Bone marrow (tissue), 2 donors: Measurements from ENCODE around the gene PLPPR1.
"Not testable (repeated sequence)": the region's sequence is repeated elsewhere in the genome, so short reads cannot be mapped to it uniquely, and the experiment has no call there.

Source experiments
- DNase-seq, 2 donors: peaks; one replicate each; lab custom pipeline; 2025; lab: John Stamatoyannopoulos, UW

The PLPPR1 gene

DNA sequence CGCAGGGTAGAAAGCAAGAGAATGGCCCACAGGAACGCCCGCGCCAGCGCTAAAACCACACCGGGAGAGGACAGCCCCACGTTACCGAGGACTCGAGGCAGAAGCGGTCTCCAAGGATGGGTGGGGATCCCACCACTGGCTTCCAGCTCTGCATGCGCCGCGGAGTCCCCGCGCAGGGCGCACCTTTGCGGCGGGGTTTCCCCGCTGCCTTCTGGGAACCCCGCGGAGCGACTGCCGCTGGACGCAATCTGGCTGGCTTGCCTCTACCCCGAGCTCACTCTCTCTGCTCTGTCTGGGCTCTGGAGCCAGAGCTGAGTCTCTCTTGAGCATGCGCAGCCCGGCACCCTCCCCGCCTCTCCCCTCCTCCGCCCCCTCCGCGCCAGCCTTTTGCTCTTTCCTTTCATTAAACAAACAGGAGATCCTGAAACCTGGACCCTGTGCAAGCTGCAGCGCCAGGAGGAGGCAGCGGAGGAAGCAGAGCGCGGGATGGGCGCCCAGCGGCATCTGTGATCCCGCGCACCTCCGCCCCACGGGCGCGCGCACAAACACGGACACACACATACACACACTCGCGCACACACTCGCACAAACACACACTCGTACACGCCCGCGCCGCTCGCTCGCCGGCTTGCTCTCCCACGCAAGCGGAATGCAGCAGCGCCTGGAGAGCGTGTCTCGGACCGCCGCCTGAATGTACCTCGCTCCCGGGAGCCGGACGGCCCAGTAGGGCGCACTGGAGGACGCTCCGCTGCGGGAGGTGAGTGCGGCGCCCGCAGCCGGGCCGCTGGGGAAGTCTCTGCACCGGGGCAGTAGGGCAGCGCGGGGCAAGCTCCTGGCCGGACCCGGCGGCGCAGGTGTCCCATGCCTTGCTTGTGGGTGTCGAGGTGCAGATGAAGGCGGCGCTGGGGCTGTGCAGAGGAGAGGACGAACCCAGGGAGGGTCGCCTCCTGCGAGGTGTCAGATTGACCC, at the start of gene PLPPR1:
Gene PLPPR1 (plus strand): TSS at position 382 of the 969 bp plus-strand sequence.
- no peak for DNase-seq

DNA sequence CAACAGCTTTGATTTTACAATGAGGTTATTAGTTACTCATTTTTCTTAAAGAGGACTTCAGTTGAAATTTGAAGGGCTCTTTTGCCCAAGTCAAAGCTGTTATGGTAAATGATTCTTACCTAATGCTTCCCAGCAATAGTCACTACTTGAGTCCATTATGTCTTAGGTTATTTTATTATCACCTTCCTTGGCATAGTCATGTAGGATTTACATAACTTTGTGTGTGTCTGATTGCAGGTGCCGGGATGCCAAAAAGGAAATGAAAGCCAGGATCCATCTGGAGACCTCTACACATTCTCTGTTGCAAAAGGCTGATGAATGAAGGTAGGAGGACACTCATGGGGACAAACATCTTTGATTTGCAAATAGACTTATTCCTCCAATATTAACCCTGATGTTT, 38.8 kb upstream of the PLPPR1 start:
- no peak for DNase-seq

DNA sequence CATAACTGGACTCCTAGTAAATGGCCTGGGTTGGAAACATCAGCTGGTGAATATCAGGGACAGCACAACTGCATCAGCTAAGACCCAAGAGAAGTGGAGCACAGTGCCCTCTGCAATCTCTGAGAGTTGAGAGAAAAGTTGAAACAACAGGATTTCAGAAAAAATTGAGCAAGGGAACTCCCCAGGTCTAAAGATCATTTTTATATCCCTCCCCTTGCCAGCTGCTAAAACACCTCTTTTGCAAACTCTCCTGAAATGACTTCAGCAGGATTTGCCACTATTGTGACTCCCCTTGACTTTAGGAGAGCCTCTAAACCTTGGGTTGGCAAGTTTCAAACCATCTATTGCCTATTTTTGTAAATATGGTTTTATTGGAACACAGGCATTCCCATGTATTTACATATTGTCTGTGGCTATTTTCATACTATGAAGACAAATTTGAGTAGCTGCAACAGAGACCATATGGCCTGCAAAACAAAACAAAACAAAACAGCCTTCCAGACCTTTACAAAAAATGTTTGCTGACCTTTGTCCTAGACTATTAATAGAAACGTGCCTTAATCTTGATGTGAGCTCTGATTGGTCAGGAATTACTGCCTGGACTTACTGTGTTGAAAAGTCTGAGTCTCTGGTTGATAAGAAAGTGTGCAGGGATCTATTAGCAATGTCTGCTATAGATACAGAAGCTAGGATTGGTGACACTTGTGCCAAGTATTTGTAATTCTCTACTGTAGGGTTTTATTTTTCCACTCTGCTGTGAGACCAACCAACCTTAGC, 37.7 kb upstream of the PLPPR1 start:
- no peak for DNase-seq

DNA sequence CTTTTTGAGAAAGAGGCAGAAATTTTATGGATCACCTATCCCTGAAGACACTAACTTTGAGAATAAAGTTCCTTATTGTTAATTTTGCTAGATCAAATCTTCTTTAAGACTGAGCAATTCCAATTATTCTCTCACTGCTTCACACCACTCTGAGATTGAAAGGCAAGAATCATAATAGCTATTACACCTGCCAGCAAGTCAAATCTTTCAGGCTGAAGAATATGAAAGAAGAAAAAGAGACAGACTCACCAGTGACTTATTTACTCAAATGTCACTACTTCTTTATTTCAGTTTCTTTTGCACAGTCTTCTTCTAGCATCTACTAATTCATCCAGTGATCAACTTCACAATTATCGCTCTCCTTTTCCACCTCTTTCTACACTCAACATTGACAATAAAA, 35.9 kb upstream of the PLPPR1 start:
- DNase-seq = no peak

DNA sequence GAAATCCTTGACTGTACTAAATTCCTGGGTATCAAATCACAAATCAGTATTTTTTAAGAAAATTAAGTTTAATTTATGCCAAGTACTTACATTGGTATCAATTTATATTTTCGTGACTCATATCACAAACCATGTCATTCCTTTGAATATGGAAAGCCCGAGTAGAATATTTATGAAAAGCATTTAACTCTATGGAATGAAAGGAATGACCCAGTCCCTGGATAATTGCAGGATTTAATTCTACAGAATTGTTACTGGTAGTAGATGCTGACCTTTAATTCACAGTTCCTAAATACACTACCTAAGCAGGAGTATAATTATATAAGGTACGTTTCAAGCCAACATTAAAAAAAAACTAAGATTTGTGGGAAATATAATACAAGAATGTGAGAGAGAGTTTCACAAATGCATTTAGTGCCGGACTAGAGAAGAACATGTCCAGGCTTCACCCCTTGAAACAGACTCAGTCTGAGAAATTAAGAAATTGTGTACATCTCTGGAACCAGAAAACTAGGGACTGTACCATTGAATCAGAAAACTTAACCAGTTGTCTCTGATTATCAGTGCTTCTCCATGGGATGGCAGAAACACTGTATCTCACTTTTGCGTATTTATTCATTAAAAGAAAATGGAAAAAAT, 28.5 kb upstream of the PLPPR1 start:
- DNase-seq = no peak

DNA sequence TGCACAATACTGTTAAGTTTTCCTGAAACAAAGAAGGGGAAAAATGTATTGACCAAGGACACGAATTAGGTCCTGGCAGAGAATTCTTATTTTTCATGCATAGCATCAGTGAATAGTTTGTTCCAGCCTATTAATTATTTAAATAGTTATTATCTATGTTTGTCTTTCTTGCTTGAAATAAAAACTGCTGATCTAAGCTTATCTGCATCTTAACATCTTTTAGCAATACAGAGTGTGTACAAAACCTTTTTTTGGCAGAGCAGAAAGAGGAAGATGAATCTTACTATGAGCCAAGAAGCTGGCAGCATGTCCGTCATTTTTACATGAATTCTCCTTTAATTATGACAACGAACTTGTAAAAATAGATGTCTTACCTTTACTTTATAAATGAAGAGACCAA, 23.3 kb upstream of the PLPPR1 start:
- no peak for DNase-seq

DNA sequence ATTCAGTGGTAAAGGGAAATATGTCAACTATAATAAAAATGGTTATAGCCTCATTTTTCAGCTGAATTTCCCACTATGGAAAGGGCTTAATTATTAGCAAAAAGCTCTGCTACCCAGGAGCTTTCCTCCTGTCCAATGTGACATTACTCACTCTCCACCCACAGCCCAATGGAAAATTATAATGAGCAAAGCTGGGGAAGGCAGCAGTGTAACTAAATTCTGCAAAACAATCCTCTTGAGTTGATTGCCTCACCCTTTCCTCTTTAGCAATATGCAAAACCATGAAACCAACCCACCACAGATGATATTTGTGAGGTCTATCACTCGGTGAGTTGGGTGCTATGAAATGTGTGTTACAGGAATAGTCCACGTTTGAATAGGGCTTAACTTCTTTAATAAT, 14.0 kb upstream of the PLPPR1 start:
- no peak for DNase-seq

DNA sequence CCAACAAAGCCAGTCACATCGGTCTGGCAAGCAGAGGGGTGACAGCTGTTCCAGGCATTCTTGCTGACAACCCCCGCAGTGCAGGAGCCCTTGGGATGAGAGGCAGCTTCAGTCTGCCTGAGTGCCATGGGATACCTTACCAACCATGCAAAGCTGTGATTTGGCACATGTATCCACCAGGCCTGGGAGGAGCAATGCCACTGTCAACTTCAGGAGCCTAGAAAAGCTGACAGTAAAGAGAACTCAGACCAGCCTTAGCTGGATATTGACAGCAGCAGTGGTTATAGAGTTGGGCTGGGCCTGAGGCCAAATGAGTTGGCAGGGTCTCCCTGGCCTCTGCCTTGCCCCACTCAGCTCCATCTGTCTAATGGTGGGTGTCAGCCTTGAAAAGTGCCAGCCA, 10.1 kb upstream of the PLPPR1 start:
- no peak for DNase-seq

DNA sequence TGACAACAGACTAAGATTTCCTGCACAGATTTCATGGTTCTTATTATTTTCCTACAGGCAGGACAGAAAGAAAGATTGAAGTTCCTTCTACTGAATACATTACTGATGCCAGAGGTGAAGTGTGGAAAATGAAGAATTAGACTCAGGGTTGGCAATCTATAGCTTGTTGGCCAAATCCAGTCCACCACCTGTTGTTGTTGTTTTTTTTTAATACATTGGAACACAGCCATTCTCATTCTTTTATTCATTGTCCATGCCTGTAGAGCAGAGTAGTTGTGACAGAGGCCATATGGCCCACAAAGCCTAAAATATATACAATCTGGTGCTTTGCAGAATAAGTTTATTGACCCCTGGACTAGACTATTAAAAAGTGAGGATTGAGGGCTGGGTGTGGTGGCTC, 5.8 kb upstream of the PLPPR1 start:
- no peak for DNase-seq

DNA sequence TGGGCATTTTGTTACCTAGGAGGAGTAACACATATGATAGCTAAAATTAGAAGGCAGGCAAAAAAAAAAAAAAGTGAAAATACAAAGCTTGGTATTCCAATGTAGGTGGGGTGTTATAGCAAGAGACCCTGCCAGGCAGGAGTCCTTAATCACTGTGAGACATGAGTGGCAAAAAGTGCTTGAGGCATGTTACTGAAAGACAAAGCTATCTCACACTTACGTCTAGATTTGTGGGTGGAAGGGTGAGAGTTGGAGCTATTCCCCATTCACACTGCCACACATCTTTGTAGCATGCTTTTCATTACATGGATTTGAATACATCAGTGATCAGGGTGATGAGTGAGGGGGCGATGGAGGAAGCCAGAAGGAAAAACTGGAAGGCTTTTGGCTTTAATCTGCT, 2.6 kb upstream of the PLPPR1 start:
- no peak for DNase-seq

DNA sequence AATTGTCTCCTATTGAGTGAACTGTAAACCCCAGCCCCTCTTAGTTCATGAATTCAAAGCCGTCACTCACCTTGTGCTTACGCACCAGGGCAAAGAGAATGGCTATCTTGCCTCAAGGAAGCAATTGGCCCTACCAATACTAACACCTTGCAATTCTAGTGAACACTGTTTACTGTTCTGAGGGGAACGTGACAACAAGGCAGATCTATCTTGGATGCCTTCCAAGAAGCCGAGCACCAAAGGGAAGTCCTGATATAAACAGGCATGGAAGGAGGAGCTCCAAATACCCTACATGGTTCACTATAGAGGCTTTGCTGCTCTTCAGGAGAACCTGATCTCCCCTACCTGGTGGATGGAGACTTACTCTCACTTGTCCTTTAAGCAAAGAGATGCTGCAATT, 1.7 kb upstream of the PLPPR1 start:
- DNase-seq = no peak

DNA sequence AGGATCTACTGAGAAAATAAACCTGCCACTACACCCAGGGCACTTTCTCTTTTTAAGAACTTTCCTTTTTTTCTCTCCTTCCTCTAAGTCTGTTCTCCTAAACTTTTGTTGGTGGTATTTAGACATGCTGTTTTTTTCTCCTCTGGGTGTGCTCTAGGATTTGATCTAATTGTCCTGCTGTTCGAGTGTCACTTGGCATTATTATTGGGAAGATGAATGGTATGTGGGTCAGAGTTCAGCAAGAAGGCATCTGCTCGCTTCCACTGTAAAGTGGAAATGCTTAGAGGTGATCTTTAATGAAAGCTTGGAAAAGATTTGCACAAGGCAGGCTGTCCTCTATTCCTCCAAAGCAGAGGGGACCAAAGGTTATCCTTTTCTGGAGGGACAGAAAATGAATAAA, 1.3 kb upstream of the PLPPR1 start:
- no peak for DNase-seq

DNA sequence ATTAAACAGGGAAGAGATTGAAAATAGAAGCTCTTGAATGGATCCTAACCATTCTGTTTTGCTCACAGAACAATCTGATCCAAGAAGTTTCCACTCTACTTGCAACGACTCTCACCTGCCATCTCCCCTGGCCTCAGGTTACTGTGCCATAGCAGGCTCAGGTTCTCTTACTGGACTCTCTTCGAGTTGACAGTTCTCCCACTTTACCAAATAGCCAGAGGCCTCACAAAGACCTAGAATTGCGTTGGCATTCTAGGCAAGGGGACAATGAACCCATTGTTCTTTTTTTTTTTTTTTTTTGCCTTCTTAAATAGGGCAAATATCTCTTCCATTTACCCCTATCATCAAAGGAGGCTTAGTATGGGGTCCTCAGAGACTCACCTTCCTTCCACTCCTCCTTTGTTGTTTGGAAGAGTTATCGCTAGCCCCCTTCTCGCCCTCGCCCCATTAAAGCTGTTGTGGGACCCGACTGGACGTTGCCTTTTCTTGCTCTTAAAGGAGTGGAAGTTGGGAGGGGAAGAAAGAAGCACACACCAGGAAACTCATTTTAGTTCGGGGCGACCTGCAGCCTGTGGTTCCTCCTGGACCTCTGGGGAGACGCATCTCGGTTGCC, 688 bp upstream of the PLPPR1 start:
- DNase-seq = no peak

DNA sequence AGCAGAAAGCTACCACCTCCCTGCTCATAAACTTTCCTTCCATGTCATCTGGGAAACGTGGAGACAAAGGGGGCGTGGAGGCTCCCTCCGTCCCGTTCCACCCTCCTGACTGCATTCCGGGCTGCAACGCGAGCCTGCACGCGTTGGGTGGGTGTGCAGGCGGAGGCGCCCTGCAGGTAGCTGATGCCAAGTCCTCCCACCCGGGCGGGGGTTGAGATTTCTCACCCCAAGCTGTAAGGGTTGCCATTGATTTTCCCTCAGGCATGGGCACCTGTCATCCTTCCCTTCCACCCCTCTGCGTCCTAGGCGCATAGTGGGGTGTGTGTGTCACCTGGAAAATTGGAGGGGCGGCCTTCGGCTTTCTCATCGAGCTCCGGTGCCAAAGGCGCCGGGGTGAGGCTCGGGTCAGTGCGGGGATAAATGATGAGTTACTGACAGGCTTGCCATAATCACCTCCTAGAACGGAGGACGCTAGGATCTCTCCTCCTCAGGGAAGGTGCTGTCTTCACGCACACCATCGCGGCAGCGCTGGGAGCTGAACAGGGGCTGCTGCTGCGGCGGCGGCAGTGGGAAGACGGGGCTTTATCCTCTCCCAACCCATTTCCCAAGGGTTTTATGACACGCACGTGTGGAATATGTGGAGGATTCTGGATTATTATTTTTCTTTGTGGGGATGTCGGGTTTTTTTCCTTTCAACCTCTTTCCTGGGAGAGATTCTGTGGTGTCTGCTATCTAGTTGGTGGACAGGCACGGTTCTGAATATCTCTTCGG, 973 bp downstream of the PLPPR1 start:
- DNase-seq = no peak

DNA sequence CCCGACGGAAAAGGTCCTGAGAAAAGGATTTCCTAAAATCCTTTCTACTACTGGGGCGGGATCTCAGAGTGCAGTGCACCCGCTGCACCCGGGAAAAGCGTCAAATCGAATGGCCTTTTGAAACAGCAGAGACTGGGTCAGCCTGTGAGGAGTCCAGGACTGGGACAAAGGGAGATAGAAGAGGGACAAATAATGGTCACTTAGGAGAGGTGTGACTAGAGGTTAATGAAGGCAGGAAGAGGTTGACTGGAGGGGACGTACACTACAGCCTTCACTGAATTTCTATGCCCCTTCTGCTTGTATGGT, 1.5 kb downstream of the PLPPR1 start:
- no peak for DNase-seq

DNA sequence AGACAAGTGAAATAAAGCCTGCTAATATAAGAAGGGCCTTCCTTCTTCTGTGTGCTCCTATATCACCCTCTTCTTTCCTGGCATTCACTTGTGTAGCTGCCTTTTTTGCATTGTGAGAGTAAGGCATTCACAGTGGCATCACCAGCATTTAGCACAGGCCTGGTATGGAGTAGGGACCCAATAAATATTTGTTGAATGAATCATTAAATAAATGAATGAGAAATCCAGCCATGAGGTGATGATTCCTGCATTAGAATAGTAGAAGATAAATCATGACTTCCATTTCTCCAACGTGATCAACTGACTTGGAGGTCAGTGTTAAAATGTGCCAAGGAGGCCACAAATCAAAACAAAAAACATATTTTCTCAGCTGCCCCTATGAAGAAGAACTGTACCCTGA, 3.9 kb downstream of the PLPPR1 start:
- no peak for DNase-seq

DNA sequence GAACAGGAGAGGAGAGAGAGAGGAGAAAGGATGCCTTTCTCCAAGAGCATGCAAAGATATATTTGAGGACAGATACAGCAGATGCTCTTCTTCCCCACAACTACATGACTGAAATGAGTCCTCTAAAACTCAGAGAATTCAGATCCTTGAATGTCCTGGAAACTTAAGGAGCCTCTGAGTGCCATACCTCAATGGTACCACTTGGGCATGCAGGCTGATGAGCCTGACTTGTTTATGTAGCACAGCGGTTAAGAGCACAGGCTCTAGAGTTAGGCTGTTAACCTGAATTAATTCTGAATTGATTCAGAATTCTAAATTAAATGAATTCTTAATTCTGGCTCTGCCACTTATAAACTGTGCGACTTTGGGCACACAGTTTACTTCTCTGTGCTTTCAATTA, 5.7 kb downstream of the PLPPR1 start:
- no peak for DNase-seq

DNA sequence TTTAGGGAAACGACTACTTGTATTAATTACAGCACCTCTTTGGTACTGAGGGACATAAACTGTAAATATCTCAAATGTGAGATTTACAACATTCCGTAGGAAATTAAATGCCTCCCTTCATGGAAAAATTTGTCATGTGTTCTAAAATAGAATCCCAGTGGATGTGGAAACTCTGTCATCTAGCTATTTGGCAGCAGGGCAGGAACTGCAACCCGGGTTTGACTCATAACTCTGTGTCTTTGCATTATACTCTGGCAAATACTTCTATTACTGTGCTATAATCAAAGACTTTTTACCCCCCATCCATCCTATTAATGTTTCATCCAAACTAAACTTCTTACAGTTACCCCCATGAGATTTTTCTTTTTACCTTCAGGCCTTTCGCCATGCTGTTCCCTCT, 6.6 kb downstream of the PLPPR1 start:
- DNase-seq = no peak

DNA sequence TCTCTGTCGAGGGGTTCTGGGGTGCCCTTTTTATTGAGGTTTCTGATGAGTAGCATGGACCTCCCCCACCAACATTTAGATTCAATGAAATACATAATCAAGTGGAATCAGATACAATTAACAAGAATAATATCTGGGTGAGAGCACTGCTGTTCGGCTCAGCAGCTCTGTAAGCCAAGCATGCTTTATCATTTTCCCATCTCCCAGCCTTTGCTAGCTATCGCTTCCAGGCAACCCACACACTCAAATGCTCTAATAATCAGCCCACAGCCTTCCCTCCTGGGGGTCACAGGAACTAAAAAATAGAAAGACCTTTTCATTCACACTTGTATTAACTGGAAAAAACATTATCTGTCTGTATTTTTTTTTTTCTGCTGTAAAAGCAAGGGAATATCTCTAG, 8.9 kb downstream of the PLPPR1 start:
- no peak for DNase-seq

DNA sequence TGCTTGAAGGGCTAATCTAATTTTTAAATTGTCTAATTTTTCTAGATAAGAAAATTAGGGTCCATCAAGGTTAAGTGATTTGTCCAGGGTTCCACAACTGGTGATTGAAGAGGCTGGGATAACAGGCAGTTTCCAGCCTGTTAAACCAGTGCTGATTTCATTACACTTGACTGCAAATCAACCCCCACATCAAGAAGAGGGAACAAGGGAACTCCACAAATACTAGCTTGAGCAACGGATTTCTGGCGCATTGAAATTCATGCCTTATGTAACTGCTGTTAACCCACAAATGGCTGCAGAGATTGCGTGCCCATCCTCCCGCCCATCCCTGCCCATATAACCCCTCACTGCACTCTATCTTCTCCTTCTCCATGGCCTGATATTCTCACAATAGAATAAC, 10.0 kb downstream of the PLPPR1 start:
- no peak for DNase-seq

DNA sequence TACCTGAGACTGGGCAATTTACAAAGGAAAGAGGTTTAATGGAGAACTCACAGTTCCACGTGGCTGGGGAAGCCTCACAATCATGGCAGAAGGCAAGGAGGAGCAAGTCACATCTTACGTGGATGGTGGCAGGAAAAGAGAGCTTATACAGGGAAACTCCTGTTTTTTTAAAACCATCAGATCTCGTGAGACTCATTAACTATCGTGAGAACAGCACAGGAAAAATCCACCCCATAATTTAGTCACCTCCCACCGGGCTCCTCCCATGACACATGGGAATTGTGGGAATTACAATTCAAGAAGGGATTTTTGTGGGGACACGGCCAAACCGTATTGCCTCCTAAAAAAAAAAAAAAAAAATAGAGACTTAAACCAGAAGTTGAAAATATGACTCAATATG, 11.1 kb downstream of the PLPPR1 start:
- DNase-seq = not testable (repeated sequence)
